ENCODE data around the gene PEX5L. TPM values are rescaled to one million over a fixed set of nuclear protein-coding genes. Genes with fewer than 3 reads are reported as not detected.
"Not testable (repeated sequence)": the region's sequence is repeated elsewhere in the genome, so short reads cannot be mapped to it uniquely, and the experiment has no call there.

The PEX5L gene
- total RNA-seq, 2 donors from 2014 or later: 0.07 to 0.90 TPM

DNA sequence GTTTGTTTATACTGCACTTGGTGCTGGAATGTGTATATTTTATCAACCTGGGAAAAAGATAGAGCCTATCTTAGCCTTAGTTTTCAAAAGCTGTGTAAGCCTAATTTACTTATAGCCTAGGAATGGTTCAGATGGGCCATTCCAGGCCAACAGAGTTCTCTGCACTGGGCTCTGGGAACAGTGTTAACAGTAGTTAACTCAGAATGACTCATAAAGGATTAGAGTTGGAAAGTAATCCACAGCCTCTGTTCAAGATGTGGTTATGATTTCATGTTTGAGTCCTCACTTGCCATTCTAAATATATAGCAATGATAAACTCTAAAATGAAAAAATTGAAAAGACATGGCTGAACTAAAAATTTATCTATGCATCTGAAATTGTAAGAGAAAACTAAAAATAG, 22.6 kb upstream of the PEX5L start:
- Histone ChIP-seq H3K4me3 (no peak overlapping the region), H3K4me1 (no peaks in the 10 kb centered on the region), H3K9me3 (no peaks in the 10 kb centered on the region), H3K36me3 (no peaks in the 10 kb centered on the region), H3K27me3 (no peaks in the 10 kb centered on the region), H3K27ac (no peak overlapping the region)
- no peak for TF ChIP-seq CTCF (IDR thresholded peaks at IDR 0.05)
- DNase-seq (ENCODE audit: low spot score): no peak

DNA sequence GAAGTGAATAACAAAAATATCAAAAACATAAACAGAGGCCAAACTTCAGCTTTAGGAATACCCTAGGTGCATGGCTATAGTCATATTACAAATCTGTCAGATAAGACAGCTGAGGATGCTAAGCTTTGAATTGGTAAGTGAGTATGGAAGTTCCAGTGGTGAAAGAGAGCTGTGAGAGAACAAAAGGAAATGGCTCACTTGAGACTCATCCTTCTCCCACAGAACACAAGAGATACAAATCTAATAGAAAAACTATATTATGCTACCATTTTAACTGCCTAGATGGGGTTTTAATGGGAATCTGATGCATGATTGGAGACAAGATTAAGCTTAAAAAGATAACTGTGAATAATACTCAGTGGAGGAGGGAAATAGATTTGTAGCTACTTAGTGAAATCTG, 21.5 kb upstream of the PEX5L start:
- DNase-seq (ENCODE audit: low spot score): no peak
- no peaks in the 10 kb centered on the region for H3K27me3 ChIP-seq
- no peak overlapping the region for H3K4me3 ChIP-seq
- no peaks in the 10 kb centered on the region for H3K4me1 ChIP-seq
- TF ChIP-seq CTCF (IDR thresholded peaks at IDR 0.05): no peak
- H3K36me3 ChIP-seq: no peaks in the 10 kb centered on the region
- no peak overlapping the region for H3K27ac ChIP-seq
- H3K9me3 ChIP-seq: no peaks in the 10 kb centered on the region

DNA sequence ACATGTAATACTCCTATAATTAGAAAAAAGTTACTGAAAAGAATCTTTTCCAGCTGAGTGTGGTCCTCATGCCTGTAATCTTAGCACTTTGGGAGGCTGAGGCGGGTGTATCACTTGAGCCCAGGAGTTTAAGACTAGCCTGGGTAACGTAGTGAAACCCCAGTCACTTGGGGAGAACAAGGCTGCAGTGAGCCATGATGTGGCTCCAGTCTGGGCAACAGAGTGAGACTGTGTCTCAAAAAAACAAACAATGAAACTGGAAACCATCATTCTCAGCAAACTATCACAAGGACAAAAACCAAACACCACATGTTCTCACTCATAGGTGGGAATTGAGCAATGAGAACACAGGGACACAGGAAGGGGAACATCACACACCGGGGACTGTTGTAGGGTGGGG, 18.9 kb upstream of the PEX5L start:
- DNase-seq (ENCODE audit: low spot score); H3K27me3 ChIP-seq; H3K4me3 ChIP-seq; H3K27ac ChIP-seq; H3K9me3 ChIP-seq; H3K4me1 ChIP-seq; H3K36me3 ChIP-seq: not testable (repeated sequence)

DNA sequence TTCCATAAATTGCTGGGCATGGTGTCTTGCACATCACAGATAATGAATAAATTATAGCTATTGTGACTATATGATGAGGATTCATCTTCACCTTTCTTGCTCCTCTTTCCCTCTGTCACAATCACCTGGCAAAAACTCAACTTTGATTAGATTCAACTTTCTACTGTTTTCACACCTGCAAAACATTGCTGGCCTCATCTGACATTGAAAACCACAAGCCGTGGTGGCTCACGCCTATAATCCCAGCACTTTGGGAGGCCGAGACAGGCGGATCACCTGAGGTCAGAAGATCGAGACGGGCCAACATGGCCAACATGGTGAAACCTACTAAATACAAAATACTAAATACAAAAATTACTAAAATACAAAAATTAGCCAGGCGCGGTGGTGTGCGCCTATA, 12.7 kb upstream of the PEX5L start:
- H3K36me3 ChIP-seq: no peaks in the 10 kb centered on the region
- H3K9me3 ChIP-seq: no peaks in the 10 kb centered on the region
- H3K4me1 ChIP-seq: no peaks in the 10 kb centered on the region
- no peak for DNase-seq (ENCODE audit: low spot score)
- no peak overlapping the region for H3K27ac ChIP-seq
- H3K27me3 ChIP-seq: no peaks in the 10 kb centered on the region
- no peak for TF ChIP-seq CTCF (IDR thresholded peaks at IDR 0.05)
- H3K4me3 ChIP-seq: no peak overlapping the region

DNA sequence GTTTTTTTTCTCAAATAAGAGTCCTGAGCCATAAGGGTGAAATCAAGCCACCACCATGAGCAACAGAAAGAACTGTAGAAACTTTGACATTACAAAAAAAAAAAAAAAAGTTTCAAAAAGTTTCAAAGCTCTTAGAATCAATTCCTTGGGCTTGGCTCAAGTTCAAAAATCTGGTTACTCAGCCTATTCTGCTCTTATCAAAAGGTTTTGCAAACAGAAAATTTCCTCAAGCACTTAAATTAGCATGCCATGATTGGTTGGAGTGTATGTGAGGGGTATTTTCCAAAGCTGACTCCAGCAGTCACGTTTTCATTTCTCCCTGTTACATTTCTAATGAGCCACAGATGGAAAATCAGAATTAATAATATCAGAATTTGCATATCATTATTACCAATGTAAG, 12.1 kb upstream of the PEX5L start:
- Histone ChIP-seq H3K9me3 (no peaks in the 10 kb centered on the region), H3K27me3 (no peaks in the 10 kb centered on the region), H3K4me1 (no peaks in the 10 kb centered on the region), H3K36me3 (no peaks in the 10 kb centered on the region), H3K27ac (no peak overlapping the region), H3K4me3 (no peak overlapping the region)
- TF ChIP-seq CTCF (IDR thresholded peaks at IDR 0.05): no peak
- no peak for DNase-seq (ENCODE audit: low spot score)

DNA sequence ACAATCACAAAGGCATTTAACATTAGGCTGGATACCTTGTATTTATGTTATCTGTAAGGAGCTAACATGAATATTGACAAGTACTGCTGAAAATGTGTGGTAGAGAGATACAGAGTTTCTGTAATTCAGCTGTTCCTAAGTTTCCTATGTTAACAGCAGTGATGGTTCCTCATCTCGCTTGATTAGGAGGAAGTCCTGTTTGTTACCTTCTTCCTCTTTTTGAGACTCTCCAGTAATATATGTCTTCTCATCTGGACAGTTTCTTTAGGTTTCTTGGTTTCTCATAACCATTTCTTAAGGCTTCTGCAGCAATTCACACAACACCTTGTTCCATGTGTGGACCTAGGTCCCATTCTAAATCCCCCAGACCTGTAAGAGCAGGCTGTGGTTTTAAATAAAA, 11.4 kb upstream of the PEX5L start:
- no peak overlapping the region for H3K27ac ChIP-seq
- no peak for DNase-seq (ENCODE audit: low spot score)
- no peak overlapping the region for H3K4me3 ChIP-seq
- no peaks in the 10 kb centered on the region for H3K27me3 ChIP-seq
- no peak for TF ChIP-seq CTCF (IDR thresholded peaks at IDR 0.05)
- H3K36me3 ChIP-seq: no peaks in the 10 kb centered on the region
- no peaks in the 10 kb centered on the region for H3K9me3 ChIP-seq
- H3K4me1 ChIP-seq: no peaks in the 10 kb centered on the region
